Endothelial cell (in vitro differentiated cells): ENCODE measurements around the gene CGB1. TPM values are rescaled to one million over a fixed set of nuclear protein-coding genes. Genes with fewer than 3 reads are reported as not detected.

Experiments
- DNase-seq: peaks from one replicate; pipeline ENCODE4 v3.0.0; 2021; ENCODE audit warnings: low spot score
- H3K27ac Mint-ChIP-seq: one replicate; pipeline ENCODE4 v1.8.0; 2021; ENCODE audit warnings: mixed read lengths, inconsistent platforms; ENCODE audit not compliant: unreplicated experiment
- H3K27me3 Mint-ChIP-seq: one replicate; pipeline ENCODE4 v1.8.0; 2021; ENCODE audit warnings: mild to moderate bottlenecking, moderate library complexity, mixed read lengths, inconsistent platforms; ENCODE audit not compliant: unreplicated experiment
- H3K36me3 Mint-ChIP-seq: one replicate; pipeline ENCODE4 v1.8.0; 2021; ENCODE audit warnings: mild to moderate bottlenecking, low read depth, mixed read lengths, inconsistent platforms; ENCODE audit not compliant: unreplicated experiment
- H3K4me1 Mint-ChIP-seq: one replicate; pipeline ENCODE4 v1.8.0; 2021; ENCODE audit warnings: mild to moderate bottlenecking, mixed read lengths, inconsistent platforms; ENCODE audit not compliant: unreplicated experiment
- H3K4me3 Mint-ChIP-seq: one replicate; pipeline ENCODE4 v1.8.0; 2021; ENCODE audit warnings: mild to moderate bottlenecking, mixed read lengths, inconsistent platforms; ENCODE audit not compliant: unreplicated experiment
- H3K9me3 Mint-ChIP-seq: one replicate; pipeline ENCODE4 v1.8.0; 2021; ENCODE audit warnings: mixed read lengths, inconsistent platforms; ENCODE audit not compliant: unreplicated experiment
- total RNA-seq: library from RNA; stranded (reverse); fragmentation: NEBNext Ultra II Directional; extraction: Animal tissue kit (Norgen Biotek cat#: 25700); gene quantifications from one replicate; pipeline ENCODE4 v1.2.1, GENCODE V29; 2021; ENCODE audit not compliant: unreplicated experiment
- TF ChIP-seq, protein P1 (sequence below): fragments of 200-600 bp; sonication (generic); IDR thresholded peaks from one replicate; pipeline ENCODE4 v1.5.0; 2021; ENCODE audit warnings: antibody characterized with exemption; ENCODE audit not compliant: unreplicated experiment

The CGB1 gene
- total RNA-seq, 1 donor from 2014 or later, result not detected

DNA sequence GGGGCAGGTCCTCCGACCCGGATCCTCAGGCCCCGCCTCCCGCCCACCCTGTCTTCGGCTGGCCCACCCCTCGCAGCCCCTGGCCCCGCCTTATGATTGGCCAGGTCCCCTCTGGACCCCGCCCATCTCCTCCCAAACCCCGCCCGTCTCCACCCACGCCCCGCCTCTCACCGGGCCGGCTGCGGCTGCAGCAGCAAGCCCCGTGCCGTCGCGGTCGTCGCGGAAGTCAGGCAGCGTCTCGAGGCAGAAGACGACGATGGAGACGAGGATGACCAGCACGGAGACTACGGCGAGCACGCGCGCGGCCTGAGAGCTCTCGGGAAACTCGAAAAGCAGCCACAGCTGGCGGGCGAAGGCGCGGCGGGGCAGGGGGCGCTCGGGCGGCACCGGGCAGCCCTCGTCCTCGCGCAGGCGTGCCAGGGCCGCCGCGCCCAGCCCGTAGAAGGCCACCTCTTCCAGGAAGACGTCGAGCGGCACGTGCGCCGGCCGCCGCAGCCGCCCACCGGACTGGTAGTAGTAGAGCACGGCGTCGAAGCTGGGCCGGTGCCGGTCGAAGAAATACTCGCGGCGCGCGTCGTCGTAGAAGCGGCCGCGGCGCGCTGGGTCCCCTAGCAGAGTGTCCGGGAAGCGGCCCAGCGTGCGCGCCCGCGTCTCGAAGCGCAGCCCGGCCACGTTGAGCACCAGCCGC, 35.3 kb upstream of the CGB1 start:
- Mint-ChIP-seq H3K4me3 (no peak overlapping the region), H3K9me3 (no peaks in the 10 kb centered on the region), H3K4me1 (peaks cover 3% of the 10 kb centered on the region), H3K36me3 (peaks cover 22% of the 10 kb centered on the region), H3K27me3 (peaks cover 20% of the 10 kb centered on the region), H3K27ac (no peak overlapping the region)
- no peak for DNase-seq
- TF ChIP-seq, protein P1, sequence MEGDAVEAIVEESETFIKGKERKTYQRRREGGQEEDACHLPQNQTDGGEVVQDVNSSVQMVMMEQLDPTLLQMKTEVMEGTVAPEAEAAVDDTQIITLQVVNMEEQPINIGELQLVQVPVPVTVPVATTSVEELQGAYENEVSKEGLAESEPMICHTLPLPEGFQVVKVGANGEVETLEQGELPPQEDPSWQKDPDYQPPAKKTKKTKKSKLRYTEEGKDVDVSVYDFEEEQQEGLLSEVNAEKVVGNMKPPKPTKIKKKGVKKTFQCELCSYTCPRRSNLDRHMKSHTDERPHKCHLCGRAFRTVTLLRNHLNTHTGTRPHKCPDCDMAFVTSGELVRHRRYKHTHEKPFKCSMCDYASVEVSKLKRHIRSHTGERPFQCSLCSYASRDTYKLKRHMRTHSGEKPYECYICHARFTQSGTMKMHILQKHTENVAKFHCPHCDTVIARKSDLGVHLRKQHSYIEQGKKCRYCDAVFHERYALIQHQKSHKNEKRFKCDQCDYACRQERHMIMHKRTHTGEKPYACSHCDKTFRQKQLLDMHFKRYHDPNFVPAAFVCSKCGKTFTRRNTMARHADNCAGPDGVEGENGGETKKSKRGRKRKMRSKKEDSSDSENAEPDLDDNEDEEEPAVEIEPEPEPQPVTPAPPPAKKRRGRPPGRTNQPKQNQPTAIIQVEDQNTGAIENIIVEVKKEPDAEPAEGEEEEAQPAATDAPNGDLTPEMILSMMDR, result no peak

DNA sequence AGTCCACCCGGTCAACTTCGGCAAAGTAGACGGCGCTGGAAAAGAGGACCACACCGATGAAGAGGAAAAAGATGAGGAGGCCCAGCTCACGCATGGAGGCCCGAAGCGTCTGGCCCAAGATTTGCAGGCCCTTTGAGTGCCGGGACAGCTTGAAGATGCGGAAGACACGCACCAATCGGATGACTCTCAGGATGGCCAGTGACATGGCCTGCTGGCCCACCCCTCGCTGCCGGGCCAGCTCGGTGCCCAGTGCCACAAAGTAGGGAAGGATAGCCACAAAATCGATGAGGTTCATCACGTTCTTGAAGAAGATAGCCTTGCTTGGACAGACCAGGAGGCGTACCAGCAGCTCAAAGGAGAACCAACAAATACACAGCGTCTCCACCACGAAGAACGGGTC, 33.7 kb upstream of the CGB1 start:
- TF ChIP-seq, protein P1, result no peak
- Mint-ChIP-seq H3K27ac (no peak overlapping the region), H3K27me3 (peaks cover 26% of the 10 kb centered on the region), H3K4me1 (peaks cover 5% of the 10 kb centered on the region), H3K4me3 (peak overlapping the region; percentile 29), H3K36me3 (peaks cover 22% of the 10 kb centered on the region), H3K9me3 (no peaks in the 10 kb centered on the region)
- no peak for DNase-seq

DNA sequence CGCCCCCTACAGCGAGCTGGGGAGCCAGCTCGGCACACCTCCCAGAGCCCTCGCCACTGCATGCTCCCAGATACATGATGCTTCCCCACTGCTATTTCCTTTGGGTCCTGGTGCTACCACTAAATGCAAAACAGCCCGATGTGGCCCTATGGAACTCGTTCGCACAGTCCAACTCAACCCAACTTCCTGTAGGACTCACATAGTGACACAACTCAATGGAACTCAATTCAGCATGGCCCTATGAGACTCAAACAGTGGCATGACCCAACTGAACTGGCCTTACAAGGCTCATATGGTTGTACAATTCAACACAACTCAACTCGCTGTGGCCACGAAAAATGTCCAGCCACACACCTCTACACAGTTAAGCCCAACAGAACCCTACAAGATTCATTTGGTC, 32.3 kb upstream of the CGB1 start:
- no peak for DNase-seq
- Mint-ChIP-seq H3K27ac (no peak overlapping the region), H3K36me3 (peaks cover 22% of the 10 kb centered on the region), H3K27me3 (peaks cover 26% of the 10 kb centered on the region), H3K4me3 (peak overlapping the region; percentile 6), H3K9me3 (no peaks in the 10 kb centered on the region), H3K4me1 (peaks cover 5% of the 10 kb centered on the region)
- TF ChIP-seq, protein P1, result no peak

DNA sequence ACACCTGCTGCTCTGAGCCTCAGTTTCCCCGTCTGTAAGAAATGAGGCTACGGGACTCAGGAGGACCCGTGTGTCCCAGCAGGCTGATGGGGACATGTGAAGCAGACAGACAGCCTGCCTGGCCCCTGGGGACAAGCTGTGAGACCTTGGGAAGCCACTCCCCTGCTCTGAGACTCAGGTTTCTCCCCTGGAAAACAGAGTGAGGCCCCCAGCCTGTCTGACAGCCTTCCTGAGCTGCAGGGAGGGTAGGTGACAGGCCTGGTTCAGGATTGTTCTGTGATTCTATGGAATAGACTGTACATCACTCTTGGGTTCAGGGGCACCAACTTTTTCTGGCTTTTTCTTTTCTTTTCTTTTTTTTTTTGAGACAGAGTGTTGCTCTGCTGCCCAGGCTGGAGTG, 30.9 kb upstream of the CGB1 start:
- no peak overlapping the region for H3K27ac Mint-ChIP-seq
- peaks cover 18% of the 10 kb centered on the region for H3K27me3 Mint-ChIP-seq

DNA sequence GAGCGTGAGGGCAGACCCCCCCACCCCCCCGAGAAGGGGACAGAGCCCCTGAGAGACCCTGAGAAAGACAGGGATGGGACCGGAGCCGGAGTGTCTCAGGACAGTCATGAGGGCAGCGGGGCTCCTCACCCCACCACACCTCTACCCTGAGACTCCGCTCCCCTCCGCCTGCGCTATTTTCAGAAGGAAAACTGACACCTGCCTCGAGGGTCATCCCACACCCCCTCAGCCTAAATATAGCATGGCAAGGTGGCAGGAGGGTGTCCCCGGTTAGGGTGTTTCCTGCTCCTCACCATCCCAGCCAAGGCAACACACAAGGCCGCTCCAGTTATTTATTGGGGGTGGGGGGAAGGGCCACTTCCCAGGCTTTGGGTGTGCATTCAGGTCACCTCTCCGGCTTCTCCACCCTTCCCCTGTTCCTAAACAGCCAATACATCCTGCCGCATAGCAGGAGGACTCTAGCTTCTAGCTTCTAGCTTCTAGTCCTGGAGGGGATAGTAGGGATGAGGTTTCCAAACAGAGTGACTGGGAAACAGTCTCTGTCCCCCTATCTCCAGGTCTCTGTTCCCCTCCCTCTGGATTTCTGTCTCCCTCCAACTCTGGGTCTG, 29.3 kb upstream of the CGB1 start:
- H3K4me1 Mint-ChIP-seq, result peaks cover 2% of the 10 kb centered on the region
- H3K36me3 Mint-ChIP-seq, result peaks cover 13% of the 10 kb centered on the region
- H3K27ac Mint-ChIP-seq, result no peak overlapping the region
- H3K9me3 Mint-ChIP-seq, result no peaks in the 10 kb centered on the region
- H3K4me3 Mint-ChIP-seq, result peak overlapping the region; percentile 38
- TF ChIP-seq, protein P1, result no peak
- peaks cover 16% of the 10 kb centered on the region for H3K27me3 Mint-ChIP-seq
- DNase-seq, result no peak

More for the DNA sequence above, 30.9 kb upstream of the CGB1 start:
- TF ChIP-seq, protein P1, result no peak
- no peak for DNase-seq
- H3K36me3 Mint-ChIP-seq, result peaks cover 13% of the 10 kb centered on the region
- H3K4me3 Mint-ChIP-seq, result no peak overlapping the region
- H3K4me1 Mint-ChIP-seq, result peaks cover 2% of the 10 kb centered on the region
- H3K9me3 Mint-ChIP-seq, result no peaks in the 10 kb centered on the region
